H1 (cell line): ENCODE data around the gene SLPI. TPM values are rescaled to one million over a fixed set of nuclear protein-coding genes. Genes with fewer than 3 reads are reported as not detected.

Experiments
- CTCF ChIA-PET: fragments of 300-600 bp; sonication (Branson Sonifier 250); formaldehyde crosslinking; loops from one replicate; lab custom pipeline; 2021; ENCODE audit not compliant: partially characterized antibody; lab: Charles Lee
- POLR2A ChIA-PET: fragments of 300-600 bp; sonication (Branson Sonifier 250); formaldehyde crosslinking; loops from one replicate; lab custom pipeline; 2021; ENCODE audit warnings: inconsistent platforms; ENCODE audit not compliant: partially characterized antibody; lab: Charles Lee
- DNase-seq, 2 experiments: peaks; one replicate each; pipeline versions ENCODE4 v3.0.0 to v3.0.0-alpha.2; 2010 to 2022; ENCODE audit warnings: low spot score in 2 of 2, low read depth in 1 of 2, mixed read lengths in 1 of 2
- FAIRE-seq: peaks from 2 replicates; lab custom pipeline; 2011; peaks lifted over from hg19 to GRCh38; lab: Jason Lieb, UNC
- H2AFZ ChIP-seq: 2 replicates; pipeline ENCODE4 v1.8.1; 2012; ENCODE audit warnings: low read length, inconsistent platforms
- H2AK5ac ChIP-seq: 2 replicates; pipeline ENCODE4 v1.6.1; 2013; ENCODE audit warnings: low read depth, low read length
- H2BK120ac ChIP-seq: replicated peaks from 2 replicates; pipeline ENCODE3; 2013; ENCODE audit warnings: low read depth, low read length, inconsistent platforms
- H2BK12ac ChIP-seq: 2 replicates; pipeline ENCODE4 v1.6.1; 2013; ENCODE audit warnings: low read depth, low read length
- H2BK15ac ChIP-seq: 2 replicates; pipeline ENCODE4 v1.6.1; 2013; ENCODE audit warnings: low read length
- H2BK20ac ChIP-seq: 2 replicates; pipeline ENCODE4 v1.6.1; 2013; ENCODE audit warnings: low read length
- H2BK5ac ChIP-seq: 2 replicates; pipeline ENCODE4 v1.6.1; 2013; ENCODE audit warnings: low read depth, low read length
- H3K14ac ChIP-seq: 2 replicates; pipeline ENCODE4 v1.6.1; 2013; ENCODE audit warnings: inconsistent platforms; ENCODE audit not compliant: insufficient read length
- H3K18ac ChIP-seq: 2 replicates; pipeline ENCODE4 v1.6.1; 2013; ENCODE audit warnings: low read length; ENCODE audit errors: extremely low read depth
- H3K23ac ChIP-seq: 2 replicates; pipeline ENCODE4 v1.6.1; 2013; ENCODE audit warnings: inconsistent platforms; ENCODE audit not compliant: insufficient read length
- H3K23me2 ChIP-seq: 2 replicates; pipeline ENCODE4 v1.6.1; 2013; ENCODE audit warnings: low read depth, low read length
- H3K27ac ChIP-seq: 2 replicates; pipeline ENCODE4 v1.6.1; 2011; ENCODE audit warnings: low read depth, low read length, inconsistent platforms
- H3K27me3 ChIP-seq, 4 experiments: replicated peaks in 1 of 4; 1 replicate in 1 of 4; 2 replicates in 3 of 4; pipeline versions ENCODE4 v1.6.1 to v1.8.1; 2011 to 2013; ENCODE audit warnings: low read length in 3 of 4, mild to moderate bottlenecking in 3 of 4, inconsistent platforms in 2 of 4, mixed read lengths in 2 of 4, moderate library complexity in 1 of 4; ENCODE audit not compliant: control insufficient read depth in 3 of 4, insufficient read depth in 3 of 4; ENCODE audit errors: extremely low read depth in 1 of 4
- H3K36me3 ChIP-seq, 4 experiments: 2 replicates each; pipeline versions ENCODE4 v1.6.1 to v1.8.1; 2011 to 2013; ENCODE audit warnings: mild to moderate bottlenecking in 4 of 4, low read length in 3 of 4, moderate library complexity in 2 of 4, control low read depth in 1 of 4, inconsistent platforms in 1 of 4; ENCODE audit not compliant: insufficient read depth in 4 of 4, control insufficient read depth in 2 of 4
- H3K4ac ChIP-seq: replicated peaks from 2 replicates; pipeline ENCODE3; 2013; ENCODE audit warnings: low read length, low read depth, mixed read lengths, inconsistent platforms; ENCODE audit not compliant: insufficient read length
- H3K4me1 ChIP-seq, 4 experiments: replicated peaks in 1 of 4; 1 replicate in 1 of 4; 2 replicates in 3 of 4; pipeline versions ENCODE4 v1.6.1 to v1.8.1; 2011 to 2013; ENCODE audit warnings: low read length in 3 of 4, inconsistent platforms in 2 of 4, mixed read lengths in 1 of 4; ENCODE audit not compliant: insufficient read depth in 4 of 4, control insufficient read depth in 3 of 4
- H3K4me2 ChIP-seq, 2 experiments: 2 replicates each; pipeline versions ENCODE4 v1.6.1 to v1.8.1; 2011 to 2013; ENCODE audit warnings: low read depth in 2 of 2, low read length in 2 of 2, control low read depth in 1 of 2, inconsistent platforms in 1 of 2, mild to moderate bottlenecking in 1 of 2; ENCODE audit not compliant: insufficient read depth in 1 of 2
- H3K4me3 ChIP-seq, 4 experiments: fragments of 200-600, 300-600 bp in 1 of 4; sonication (generic), shearing (Covaris generic), sonication (Bioruptor Twin) in 1 of 4; 2 replicates each; pipeline versions ENCODE4 v1.5.1 to v1.8.1; 2011 to 2016; ENCODE audit warnings: low read length in 4 of 4, low read depth in 3 of 4, control low read depth in 2 of 4, inconsistent platforms in 2 of 4, mild to moderate bottlenecking in 2 of 4, mixed read lengths in 1 of 4, moderate library complexity in 1 of 4; ENCODE audit not compliant: insufficient read depth in 2 of 4; ENCODE audit errors: extremely low read depth in 1 of 4
- H3K56ac ChIP-seq: replicated peaks from 2 replicates; pipeline ENCODE3; 2013; ENCODE audit warnings: low read depth, mild to moderate bottlenecking, mixed read lengths, low read length, inconsistent platforms; ENCODE audit not compliant: insufficient read length
- H3K79me1 ChIP-seq: 2 replicates; pipeline ENCODE4 v1.6.1; 2013; ENCODE audit warnings: low read depth, low read length, control low read depth
- H3K79me2 ChIP-seq, 2 experiments: 2 replicates each; pipeline versions ENCODE4 v1.6.1 to v1.8.1; 2012 to 2013; ENCODE audit warnings: low read length in 2 of 2, mild to moderate bottlenecking in 2 of 2, inconsistent platforms in 1 of 2; ENCODE audit not compliant: insufficient read depth in 2 of 2, control insufficient read depth in 1 of 2
- H3K9ac ChIP-seq, 4 experiments: replicated peaks in 1 of 4; 1 replicate in 1 of 4; 2 replicates in 3 of 4; pipeline versions ENCODE4 v1.6.1 to v1.8.1; 2011 to 2013; ENCODE audit warnings: low read depth in 3 of 4, low read length in 3 of 4, control low read depth in 2 of 4, mild to moderate bottlenecking in 2 of 4, moderate library complexity in 2 of 4, inconsistent platforms in 1 of 4; ENCODE audit errors: extremely low read depth in 1 of 4
- H3K9me3 ChIP-seq, 2 experiments: 2 replicates each; pipeline versions ENCODE4 v1.6.1 to v1.8.1; 2012 to 2013; ENCODE audit warnings: mild to moderate bottlenecking in 2 of 2, moderate library complexity in 2 of 2, control low read depth in 1 of 2, inconsistent platforms in 1 of 2, low read depth in 1 of 2, low read length in 1 of 2, mixed read lengths in 1 of 2; ENCODE audit not compliant: insufficient read depth in 2 of 2
- H4K20me1 ChIP-seq, 2 experiments: replicated peaks in 1 of 2; 2 replicates each; pipeline versions ENCODE3 to v1.8.1; 2011 to 2013; ENCODE audit warnings: inconsistent platforms in 2 of 2, low read length in 2 of 2, mild to moderate bottlenecking in 1 of 2; ENCODE audit not compliant: insufficient read depth in 2 of 2, control insufficient read depth in 1 of 2
- H4K5ac ChIP-seq: 2 replicates; pipeline ENCODE4 v1.6.1; 2013; ENCODE audit warnings: low read length, low read depth, mixed read lengths, inconsistent platforms; ENCODE audit not compliant: insufficient read length
- H4K8ac ChIP-seq: 2 replicates; pipeline ENCODE4 v1.8.0; 2013; ENCODE audit warnings: mild to moderate bottlenecking, moderate library complexity, low read length, inconsistent platforms; ENCODE audit not compliant: insufficient read depth; ENCODE audit errors: extremely low read depth
- H4K91ac ChIP-seq: replicated peaks from 2 replicates; pipeline ENCODE3; 2013; ENCODE audit warnings: low read length, mixed read lengths, inconsistent platforms; ENCODE audit not compliant: insufficient read length
- EZH2 ChIP-seq: fragments of 200-600 bp; sonication (generic); IDR thresholded peaks from 2 replicates; pipeline ENCODE4 v1.7.1; 2012; ENCODE audit warnings: low read depth, mild to moderate bottlenecking, moderate library complexity, low read length, inconsistent platforms; ENCODE audit not compliant: severe bottlenecking
- HDAC2 ChIP-seq, 2 experiments: fragments of 300-600 bp in 1 of 2; sonication (generic) in 1 of 2; IDR thresholded peaks; 2 replicates each; pipeline ENCODE4 v1.6.1; 2011 to 2012; ENCODE audit warnings: low read depth in 2 of 2, low read length in 2 of 2, mild to moderate bottlenecking in 2 of 2, moderate library complexity in 2 of 2, borderline replicate concordance in 1 of 2, inconsistent platforms in 1 of 2
- KDM1A ChIP-seq: fragments of 200-600, 300-600 bp; sonication (generic); IDR thresholded peaks from 2 replicates; pipeline ENCODE4 v1.7.1; 2016; ENCODE audit warnings: mild to moderate bottlenecking, low read length, borderline replicate concordance
- SRF ChIP-seq: IDR thresholded peaks from 2 replicates; pipeline ENCODE4 v1.6.1; 2011; ENCODE audit warnings: mild to moderate bottlenecking, low read depth, low read length, moderate library complexity
- TAF7 ChIP-seq: optimal IDR thresholded peaks from 2 replicates; pipeline ENCODE3; 2011; ENCODE audit warnings: low read depth, mild to moderate bottlenecking, inconsistent platforms, low read length, moderate library complexity, borderline replicate concordance
- WGBS, 2 experiments: shearing (Covaris generic) in 1 of 2; methylation state at CpG; one replicate each; pipeline versions ENCODE4 v1.1.6 to v1.1.7; 2013 to 2015; ENCODE audit warnings: low lambda C conversion rate in 2 of 2, mixed read lengths in 2 of 2, inconsistent platforms in 1 of 2, low coverage in 1 of 2, missing lambda C conversion rate in 1 of 2; ENCODE audit not compliant: insufficient replicate concordance in 2 of 2, insufficient coverage in 1 of 2, insufficient read length in 1 of 2; ENCODE audit errors: extremely low coverage in 1 of 2, missing lambda C conversion rate in 1 of 2; 5-methylcytosine and 5-hydroxymethylcytosine counted together
- polyA plus RNA-seq, 7 experiments: library from polyadenylated mRNA; depleted of rRNA in 3 of 7; stranded (reverse) in 5 of 7; unstranded in 2 of 7; fragments of >200 nt in 5 of 7; fragments of 200-250 nt in 2 of 7; gene quantifications; 1 replicate in 5 of 7; 2 replicates in 1 of 7; 4 replicates in 1 of 7; pipeline versions ENCODE4 v1.2.1 to v1.2.3, GENCODE V29; 2011 to 2013; ENCODE audit warnings: missing spikeins in 2 of 7, mixed read lengths in 2 of 7
- total RNA-seq: library from RNA; stranded (reverse); fragmentation: NEBNext Ultra II Directional; extraction: Animal tissue kit (Norgen Biotek cat#: 25700); gene quantifications from 2 replicates; pipeline ENCODE4 v1.2.1, GENCODE V29; 2021
- TF ChIP-seq, protein P1 (sequence below): IDR thresholded peaks from 2 replicates; pipeline ENCODE4 v1.6.1; 2011; ENCODE audit warnings: low read length, improper control_type of control experiment

The SLPI gene
- total and polyA plus RNA-seq, 2 of the 8 experiments (the other 6 are each of a cell fraction or from before 2014, with no cell fraction given): not detected

DNA sequence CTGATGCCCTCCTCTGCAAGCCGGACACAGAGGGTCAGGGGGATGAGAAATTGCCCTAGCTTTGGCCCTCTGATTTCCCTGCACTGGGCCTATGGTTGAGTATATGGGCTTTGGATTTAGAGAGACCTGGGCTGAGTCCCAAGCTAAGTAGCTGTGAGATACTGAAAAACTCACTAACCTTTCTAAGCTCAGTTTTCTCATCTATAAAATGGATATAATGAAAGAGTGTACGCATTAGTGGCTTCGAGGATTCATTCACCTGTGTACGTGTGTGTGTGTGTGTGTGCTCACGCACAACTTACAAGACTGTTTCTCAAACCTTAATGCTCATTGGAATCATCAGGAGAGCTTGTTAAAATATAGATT, 39.6 kb upstream of the SLPI start:
- H3K9ac ChIP-seq: no peak overlapping the region
- no peak overlapping the region for H3K27ac ChIP-seq
- no peak overlapping the region for H2BK15ac ChIP-seq
- H2BK5ac ChIP-seq: no peak overlapping the region
- H3K23ac ChIP-seq: no peak overlapping the region
- 0 out of 8 replicates have a peak, but pooled peaks cover 0 to 3% (median 0%) of the 10 kb centered on the region in 4 experiments for H3K36me3 ChIP-seq
- H2AFZ ChIP-seq: no peak overlapping the region
- POLR2A ChIA-PET: interaction anchor here (0.6 to 3.1 kb wide), 10 partner anchors 10 to 640 kb away, joined by 3 to 18 read pairs (median 3); partner anchors contain the start of genes MATN4, SDC4 and WFDC5
- no peak overlapping the region for H3K18ac ChIP-seq
- H2AK5ac ChIP-seq: no peak overlapping the region
- no peaks in the 10 kb centered on the region for H3K79me1 ChIP-seq
- H3K4me1 ChIP-seq: peaks cover 0 to 3% (median 0%) of the 10 kb centered on the region in 4 experiments; a peak in 3 of 7 replicates
- H2BK20ac ChIP-seq: no peak overlapping the region
- H3K4me2 ChIP-seq: peak overlapping the region; percentile 65 to 71; a peak in 1 of 4 replicates
- peaks cover 0 to 20% (median 11%) of the 10 kb centered on the region in 4 experiments; a peak in 6 of 7 replicates for H3K27me3 ChIP-seq
- no peak for FAIRE-seq
- H3K23me2 ChIP-seq: peaks cover 7% of the 10 kb centered on the region; the same call in 1 of the 2 replicates
- no peak overlapping the region for H4K8ac ChIP-seq
- H4K91ac ChIP-seq: no peak overlapping the region
- H3K9me3 ChIP-seq: peaks cover 8 to 12% of the 10 kb centered on the region in 2 experiments
- peak overlapping the region in 2 of 4 experiments; percentile 48 to 61; a peak in 2 of 8 replicates for H3K4me3 ChIP-seq
- no peak overlapping the region for H4K5ac ChIP-seq
- TF ChIP-seq, protein P1, sequence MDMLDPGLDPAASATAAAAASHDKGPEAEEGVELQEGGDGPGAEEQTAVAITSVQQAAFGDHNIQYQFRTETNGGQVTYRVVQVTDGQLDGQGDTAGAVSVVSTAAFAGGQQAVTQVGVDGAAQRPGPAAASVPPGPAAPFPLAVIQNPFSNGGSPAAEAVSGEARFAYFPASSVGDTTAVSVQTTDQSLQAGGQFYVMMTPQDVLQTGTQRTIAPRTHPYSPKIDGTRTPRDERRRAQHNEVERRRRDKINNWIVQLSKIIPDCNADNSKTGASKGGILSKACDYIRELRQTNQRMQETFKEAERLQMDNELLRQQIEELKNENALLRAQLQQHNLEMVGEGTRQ: no peak
- TF ChIP-seq HDAC2 (IDR thresholded peaks at IDR 0.05; ENCODE audit: borderline replicate concordance in 1 of 2, low read depth in 2 of 2, low read length in 2 of 2) (no peak), EZH2 (no peak), TAF7 (no peak), KDM1A (0 out of 2 replicates have a peak, but pooled peaks have one; percentile 27), SRF (no peak)
- TF ChIP-seq, all 59 proteins: peak for 1
- Histone ChIP-seq H3K4ac (no peak overlapping the region), H4K20me1 (no peaks in the 10 kb centered on the region), H3K14ac (no peak overlapping the region), H2BK12ac (no peak overlapping the region), H3K79me2 (no peaks in the 10 kb centered on the region), H3K56ac (no peak overlapping the region), H2BK120ac (no peak overlapping the region)
- CTCF ChIA-PET: interaction anchor here (0.8 to 6.2 kb wide), 47 partner anchors 8 to 719 kb away, joined by 3 to 104 read pairs (median 4); partner anchors contain the start of genes MATN4, PIGT, RBPJL and TP53TG5
- DNase-seq: no peak
- 78% methylated on average over 5 of the region's 5 CpGs; no CpG with 5 or more reads in 1 of the 2 experiments for WGBS, 2 experiments
